NT2/D1 (cell line): ENCODE data around the gene SERTAD2.

Experiments
- SUZ12 ChIP-seq: IDR thresholded peaks from 2 replicates; pipeline ENCODE4 v1.6.1; 2011; ENCODE audit not compliant: insufficient read length, insufficient read depth; ENCODE audit errors: extremely low read depth
- YY1 ChIP-seq: IDR thresholded peaks from 2 replicates; pipeline ENCODE4 v1.6.1; 2011; ENCODE audit not compliant: insufficient read length, insufficient read depth
- ZNF274 ChIP-seq: IDR thresholded peaks from 2 replicates; pipeline ENCODE4 v1.6.1; 2011; ENCODE audit warnings: mild to moderate bottlenecking, low read depth, low read length

DNA sequence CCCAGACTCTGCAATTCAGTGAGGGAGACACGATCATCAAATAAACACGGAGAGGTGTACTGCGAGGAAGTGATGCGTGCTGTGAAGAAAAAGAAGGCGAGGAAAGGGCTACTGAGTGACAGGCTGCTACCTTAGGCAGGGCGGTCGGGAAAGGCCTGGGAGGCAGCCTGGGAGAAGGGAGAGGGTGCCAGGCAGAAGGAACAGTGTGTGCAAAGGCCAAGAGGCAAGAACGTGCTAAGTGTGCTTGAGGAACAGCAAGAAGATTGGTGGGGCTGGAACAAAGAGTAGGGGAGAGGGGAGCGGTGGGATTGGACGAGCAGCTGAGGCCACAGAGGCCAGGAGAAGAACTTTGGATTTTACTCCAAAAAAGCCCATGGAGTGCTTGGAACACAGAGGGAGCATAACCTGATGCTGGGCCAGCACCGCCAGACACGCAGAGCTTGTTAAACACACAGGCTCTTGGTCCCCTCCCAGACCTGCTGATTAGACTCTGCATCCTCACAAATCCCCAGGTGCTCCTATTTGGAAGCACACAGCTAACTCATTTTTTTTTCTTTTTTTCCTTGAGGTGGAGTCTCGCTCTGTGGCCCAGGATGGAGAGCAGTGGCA, 30.4 kb downstream of the SERTAD2 start:
- no peak for TF ChIP-seq ZNF274
- TF ChIP-seq YY1, result no peak
- no peak for TF ChIP-seq SUZ12
